LNCAP (cell line): ENCODE measurements around the gene MPDZ.

Experiments used
- TF ChIP-seq, protein P1 (sequence below): fragments of 450-650 bp; IDR thresholded peaks from 2 replicates; pipeline ENCODE4 v1.5.1; 2017; ENCODE audit warnings: mild to moderate bottlenecking

The MPDZ gene

GRCh38 chr9:13278023-13278367 lies 1.5 kb downstream of the MPDZ start:
- TF ChIP-seq, protein P1, sequence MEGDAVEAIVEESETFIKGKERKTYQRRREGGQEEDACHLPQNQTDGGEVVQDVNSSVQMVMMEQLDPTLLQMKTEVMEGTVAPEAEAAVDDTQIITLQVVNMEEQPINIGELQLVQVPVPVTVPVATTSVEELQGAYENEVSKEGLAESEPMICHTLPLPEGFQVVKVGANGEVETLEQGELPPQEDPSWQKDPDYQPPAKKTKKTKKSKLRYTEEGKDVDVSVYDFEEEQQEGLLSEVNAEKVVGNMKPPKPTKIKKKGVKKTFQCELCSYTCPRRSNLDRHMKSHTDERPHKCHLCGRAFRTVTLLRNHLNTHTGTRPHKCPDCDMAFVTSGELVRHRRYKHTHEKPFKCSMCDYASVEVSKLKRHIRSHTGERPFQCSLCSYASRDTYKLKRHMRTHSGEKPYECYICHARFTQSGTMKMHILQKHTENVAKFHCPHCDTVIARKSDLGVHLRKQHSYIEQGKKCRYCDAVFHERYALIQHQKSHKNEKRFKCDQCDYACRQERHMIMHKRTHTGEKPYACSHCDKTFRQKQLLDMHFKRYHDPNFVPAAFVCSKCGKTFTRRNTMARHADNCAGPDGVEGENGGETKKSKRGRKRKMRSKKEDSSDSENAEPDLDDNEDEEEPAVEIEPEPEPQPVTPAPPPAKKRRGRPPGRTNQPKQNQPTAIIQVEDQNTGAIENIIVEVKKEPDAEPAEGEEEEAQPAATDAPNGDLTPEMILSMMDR = no peak

- TF ChIP-seq, protein P1 = no peak
These were observed 4.4 kb downstream of the MPDZ start for GRCh38 chr9:13274886-13275641.

- TF ChIP-seq, protein P1 = no peak
These were observed 8.8 kb downstream of the MPDZ start for GRCh38 chr9:13270734-13271133.

GRCh38 chr9:13269589-13270452 lies 9.7 kb downstream of the MPDZ start:
- TF ChIP-seq, protein P1 = no peak

DNA sequence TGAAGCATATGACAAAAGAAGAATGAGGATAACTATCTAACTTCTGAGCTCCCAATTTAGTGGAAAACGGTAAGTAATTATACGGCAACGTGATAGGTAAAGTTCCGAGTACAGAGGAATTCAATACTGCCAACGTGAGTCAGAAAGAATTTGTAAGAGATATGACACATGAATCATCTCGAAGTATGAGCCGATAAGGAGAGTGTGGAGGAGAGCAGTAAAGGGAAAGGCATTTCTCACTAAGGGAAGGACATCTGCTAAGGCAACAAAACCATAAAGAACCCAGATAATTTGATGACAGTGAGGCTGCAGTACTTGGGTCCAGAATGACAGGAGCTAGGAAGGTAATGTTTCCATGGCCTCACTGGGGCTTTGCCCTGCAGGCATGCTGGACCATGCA lies 11.0 kb downstream of the MPDZ start:
- TF ChIP-seq, protein P1 = no peak

DNA sequence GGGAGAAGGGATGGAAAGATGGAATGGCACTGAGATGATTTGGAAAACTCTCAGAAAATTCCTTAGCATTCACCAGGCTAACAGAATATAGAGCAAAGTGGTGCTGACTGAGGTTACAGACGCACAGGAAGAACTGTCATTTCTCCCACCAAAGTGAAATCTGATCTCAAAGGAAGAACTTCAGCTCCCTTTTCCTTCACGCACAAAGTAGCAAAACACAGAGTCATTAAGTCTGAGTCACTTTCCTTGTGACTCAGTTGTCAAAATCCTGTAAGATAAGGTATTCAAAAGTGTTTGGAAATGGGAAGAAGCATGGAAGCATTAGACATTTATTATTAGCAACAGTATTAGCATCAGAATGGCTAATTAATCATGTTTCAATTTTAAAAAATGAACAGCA lies 11.7 kb downstream of the MPDZ start:
- TF ChIP-seq, protein P1 = no peak

DNA sequence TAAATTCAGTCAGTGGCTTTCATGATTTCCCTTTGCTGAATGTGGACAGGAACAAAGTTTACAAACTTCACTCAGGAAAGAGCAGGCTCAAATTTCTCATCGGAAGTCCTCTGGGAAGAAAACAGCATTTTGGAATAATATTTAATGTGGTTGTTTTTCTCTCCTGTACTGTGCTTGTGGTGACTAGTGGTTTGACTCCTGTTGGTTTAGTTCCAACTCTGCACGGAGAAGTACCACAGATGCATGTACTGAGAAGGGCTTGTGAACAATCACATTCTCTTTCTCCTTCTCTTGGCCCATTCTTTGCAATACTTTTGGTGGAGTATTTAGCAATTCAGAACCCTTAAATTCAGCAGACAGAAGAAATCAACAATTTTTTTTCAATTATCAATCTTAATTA lies 13.3 kb downstream of the MPDZ start:
- TF ChIP-seq, protein P1 = no peak
